Measurements from ENCODE around the gene ENOX1. TPM values are rescaled to one million over a fixed set of nuclear protein-coding genes. Genes with fewer than 3 reads are reported as not detected.

ENOX1 gene
- total and polyA plus RNA-seq, 2 of the 13 experiments (the other 11 are each of a cell fraction or from before 2014, with no cell fraction given) = not detected

DNA sequence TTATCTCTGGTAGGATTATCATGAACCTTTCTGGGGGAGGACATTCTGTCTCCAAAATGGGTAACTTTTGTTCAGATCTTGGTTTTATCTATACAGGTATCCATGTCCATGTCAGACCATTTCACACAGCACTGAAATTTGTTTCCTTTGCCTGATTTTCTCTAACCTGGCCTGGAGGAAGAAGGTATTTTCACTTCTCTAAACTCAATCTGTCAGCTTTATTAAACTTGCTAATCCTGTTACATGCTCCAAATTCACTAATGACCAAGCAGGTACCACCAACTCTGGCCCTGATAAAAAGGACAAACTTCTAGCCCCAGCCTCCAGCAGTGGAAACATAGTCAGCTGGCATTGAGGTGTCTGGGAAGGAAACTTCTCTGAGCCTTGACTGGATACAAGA is 529.0 kb downstream of the ENOX1 start (continued):
- no peak for TF ChIP-seq NFAT5 (CRISPR knock-in tag; IDR thresholded peaks at IDR 0.05)
- no peak for TF ChIP-seq KDM1A (CRISPR knock-in tag; IDR thresholded peaks at IDR 0.05)
- no peak for TF ChIP-seq SETDB1 (CRISPR knock-in tag; IDR thresholded peaks at IDR 0.05; ENCODE audit: borderline replicate concordance)
- no peak for TF ChIP-seq CEBPG (CRISPR knock-in tag; IDR thresholded peaks at IDR 0.05)

- ChIA-PET POLR2A (no interaction called here), CTCF (ENCODE audit: low intra/inter-chr PET ratio, low total read pairs) (no interaction called here)
- H4K20me1 ChIP-seq (ENCODE audit: insufficient read depth, low read length) = no peaks in the 10 kb centered on the region
- no peak overlapping the region for H3K4me3 ChIP-seq (replicated peaks in 1 of 3; ENCODE audit: insufficient read depth in 1 of 3, low read depth in 2 of 3, low read length in 3 of 3)
- intact Hi-C loops (cut with micrococcal nuclease; ENCODE audit: unreplicated experiment) (no loop called here), in situ Hi-C loops (cut with HindIII; ENCODE audit: extremely low pct_ligation_motif_present, low pct_unique_long_range_greater_than_20kb) (no loop called here)
- 2% methylated on average over 5 of the region's 5 CpGs for whole genome bisulfite sequencing (ENCODE audit: low lambda C conversion rate)
- ATAC-seq (no peak), FAIRE-seq (no peak), DNase-seq (ENCODE audit: low spot score) (no peak)
- no peaks in the 10 kb centered on the region for H3K36me3 ChIP-seq (replicated peaks in 1 of 2; ENCODE audit: control insufficient read depth in 1 of 2, insufficient read depth in 2 of 2, low read length in 2 of 2)
- no peak overlapping the region for H2AFZ ChIP-seq (ENCODE audit: low read length)
- no peaks in the 10 kb centered on the region for H3K27me3 ChIP-seq (ENCODE audit: control insufficient read depth in 1 of 2, insufficient read depth in 2 of 2, low read length in 2 of 2)
- TF ChIP-seq ZGPAT (CRISPR knock-in tag; IDR thresholded peaks at IDR 0.05) = no peak
- H3K4me1 ChIP-seq (ENCODE audit: insufficient read depth, low read length) = no peaks in the 10 kb centered on the region
- no peak overlapping the region for H3K4me2 ChIP-seq (ENCODE audit: low read depth, low read length)
- no peaks in the 10 kb centered on the region for H3K79me2 ChIP-seq (ENCODE audit: insufficient read depth, low read length)
- BruUV-seq (replicated peaks) = no TSS peak
- no peak overlapping the region for H3K27ac ChIP-seq (ENCODE audit: extremely low read length, insufficient read depth, low read length)
- no peaks in the 10 kb centered on the region for H3K9me3 ChIP-seq (ENCODE audit: low read length)
- H3K9ac ChIP-seq (ENCODE audit: insufficient read depth, low read depth, low read length) = no peak overlapping the region
Observed at GRCh38 chr13:43251961-43252360, 534.8 kb downstream of the ENOX1 start.

All from HepG2 (cell line).